Spleen (tissue), 11 donors: ENCODE measurements around the gene CARD10. TPM values are rescaled to one million over a fixed set of nuclear protein-coding genes. Genes with fewer than 3 reads are reported as not detected.

ENCODE experiments used
- DNase-seq: peaks from one replicate; pipeline ENCODE4 v3.0.0-alpha.2; 2020
- H3K27ac ChIP-seq, 8 donors: fragments of 200-600 bp; sonication (generic) in 7 of 8; 1 replicate in 4 of 8; 2 replicates in 4 of 8; pipeline versions ENCODE4 v1.5.0 to v1.8.0; 2016 to 2021; ENCODE audit warnings: inconsistent platforms in 4 of 8, mild to moderate bottlenecking in 4 of 8, moderate library complexity in 1 of 8
- H3K27me3 ChIP-seq, 7 donors: fragments of 200-600 bp; sonication (generic) in 6 of 7; replicated peaks in 1 of 7; 1 replicate in 4 of 7; 2 replicates in 3 of 7; pipeline versions ENCODE4 v1.5.0 to v1.8.0; 2016 to 2021; ENCODE audit warnings: inconsistent platforms in 3 of 7, mild to moderate bottlenecking in 1 of 7
- H3K36me3 ChIP-seq, 6 donors: fragments of 200-600 bp; sonication (generic) in 5 of 6; 1 replicate in 4 of 6; 2 replicates in 2 of 6; pipeline versions ENCODE4 v1.5.0 to v1.8.0; 2016 to 2021; ENCODE audit warnings: inconsistent platforms in 2 of 6
- H3K4me1 ChIP-seq, 6 donors: fragments of 200-600 bp; sonication (generic) in 5 of 6; 1 replicate in 3 of 6; 2 replicates in 3 of 6; pipeline versions ENCODE4 v1.5.0 to v1.8.0; 2016 to 2021; ENCODE audit warnings: inconsistent platforms in 3 of 6
- H3K4me3 ChIP-seq, 8 donors: fragments of 200-600 bp; sonication (generic) in 7 of 8; 1 replicate in 4 of 8; 2 replicates in 4 of 8; pipeline versions ENCODE4 v1.5.0 to v1.8.0; 2016 to 2021; ENCODE audit warnings: inconsistent platforms in 4 of 8, mild to moderate bottlenecking in 4 of 8, moderate library complexity in 2 of 8
- H3K9me3 ChIP-seq, 8 donors: fragments of 200-600 bp; sonication (generic) in 7 of 8; 1 replicate in 4 of 8; 2 replicates in 4 of 8; pipeline versions ENCODE4 v1.5.0 to v1.8.0; 2016 to 2021; ENCODE audit warnings: inconsistent platforms in 4 of 8
- CTCF ChIP-seq, 11 experiments: fragments of 200-600 bp in 7 of 11; fragments of 450-650 bp in 4 of 11; sonication (generic) in 4 of 11; IDR thresholded peaks in 8 of 11; conservative IDR thresholded peaks in 3 of 11; 1 replicate in 7 of 11; 2 replicates in 4 of 11; pipeline versions ENCODE4 v1.4.0 to v1.8.0; 2016 to 2021; ENCODE audit warnings: antibody characterized with exemption in 11 of 11, inconsistent platforms in 4 of 11, mild to moderate bottlenecking in 1 of 11
- POLR2A ChIP-seq, 3 donors: fragments of 450-650 bp; IDR thresholded peaks; one replicate each; pipeline ENCODE4 v1.5.1; 2017; ENCODE audit warnings: antibody characterized with exemption in 3 of 3, mild to moderate bottlenecking in 1 of 3
- POLR2AphosphoS5 ChIP-seq, 3 donors: sonication (generic); formaldehyde crosslinking; IDR thresholded peaks; one replicate each; pipeline ENCODE4 v1.5.1; 2017; ENCODE audit warnings: antibody characterized with exemption in 3 of 3
- WGBS, 5 donors: extraction: QIAGEN DNeasy Blood & Tissue Kit in 3 of 5; methylation state at CpG; one replicate each; pipeline versions ENCODE4 v1.1.5 to v1.1.7; 2013 to 2018; 5-methylcytosine and 5-hydroxymethylcytosine counted together
- intact Hi-C: fragments of 100-400 bp; cut with DNase I; formaldehyde crosslinking; loops from one replicate; pipeline ENCODE4 v1.15.0; 2023; ENCODE audit warnings: low total_unique reads
- polyA plus RNA-seq, 3 donors: library from polyadenylated mRNA; stranded (reverse); fragments of 200-250 nt; gene quantifications; one replicate each; pipeline ENCODE4 v1.2.1, GENCODE V29; 2013
- total RNA-seq, 7 donors: library from RNA; depleted of rRNA in 3 of 7; stranded (reverse); fragments of >200 nt in 3 of 7; fragmentation: NEBNext Ultra II Directional in 4 of 7; extraction: Animal tissue kit (Norgen Biotek cat#: 25700) in 4 of 7; gene quantifications; one replicate each; pipeline versions ENCODE4 v1.1.0 to v1.2.1, GENCODE V29; 2016 to 2021
- donor health status: healthy with polysubstance abuse.
- donor health status: DM: no; HTN: no; CAD: no; lungs with moderate emphysema.
- donor health status: DM: no; HTN: no; CAD: no.
- donor health status: Bipolar disorder and iron deficiency.
- donor health status: healthy.
- donor health status: DM: no; HTN: no; CAD: no.
- donor health status: DM: yes; HTN: yes; CAD: no.

The CARD10 gene
- total and polyA plus RNA-seq, 10 donors: 2.5 to 12.5 (median 9.5) TPM

GRCh38 chr22:37497062-37497599 lies 22.1 kb downstream of the CARD10 start:
- intact Hi-C loops: no loop called here
- peaks cover 0 to 33% (median 0%) of the 10 kb centered on the region in 7 donors for H3K27me3 ChIP-seq
- TF ChIP-seq CTCF (IDR thresholded peaks at IDR 0.05 in 8 of 11, conservative IDR thresholded peaks at IDR 0.05 in 3 of 11) (no peak), POLR2AphosphoS5 (IDR thresholded peaks at IDR 0.05) (no peak), POLR2A (IDR thresholded peaks at IDR 0.05) (no peak)
- 83 to 96% (median 93%) methylated on average over 11 to 12 of the region's 12 CpGs for WGBS, 5 donors
- peaks cover 0 to 10% (median 0%) of the 10 kb centered on the region in 6 donors for H3K36me3 ChIP-seq
- H3K4me3 ChIP-seq: no peak overlapping the region
- H3K9me3 ChIP-seq: no peaks in the 10 kb centered on the region
- H3K27ac ChIP-seq: no peak overlapping the region
- no peak for DNase-seq
- H3K4me1 ChIP-seq: peaks cover 5 to 53% (median 32%) of the 10 kb centered on the region in 6 donors

- Histone ChIP-seq H3K27me3 (peaks cover 0 to 33% (median 0%) of the 10 kb centered on the region in 7 donors), H3K27ac (no peak overlapping the region), H3K4me1 (peaks cover under 1 to 50% (median 28%) of the 10 kb centered on the region in 6 donors), H3K4me3 (no peak overlapping the region), H3K9me3 (no peaks in the 10 kb centered on the region), H3K36me3 (peaks cover 0 to 11% (median 0%) of the 10 kb centered on the region in 6 donors)
- no peak for TF ChIP-seq POLR2A (IDR thresholded peaks at IDR 0.05)
- TF ChIP-seq CTCF (IDR thresholded peaks at IDR 0.05 in 8 of 11, conservative IDR thresholded peaks at IDR 0.05 in 3 of 11): no peak
- no peak for TF ChIP-seq POLR2AphosphoS5 (IDR thresholded peaks at IDR 0.05)
- intact Hi-C loops: no loop called here
- 78 to 94% (median 89%) methylated on average over 10 to 11 of the region's 11 CpGs for WGBS, 5 donors
- no peak for DNase-seq
Observed at GRCh38 chr22:37496651-37497050, 22.6 kb downstream of the CARD10 start.

GRCh38 chr22:37493979-37494378 lies 25.2 kb downstream of the CARD10 start:
- no peak for TF ChIP-seq POLR2A (IDR thresholded peaks at IDR 0.05)
- TF ChIP-seq POLR2AphosphoS5 (IDR thresholded peaks at IDR 0.05): no peak
- no peak for TF ChIP-seq CTCF (IDR thresholded peaks at IDR 0.05 in 8 of 11, conservative IDR thresholded peaks at IDR 0.05 in 3 of 11)
- Histone ChIP-seq H3K4me1 (peaks cover 0 to 24% (median 10%) of the 10 kb centered on the region in 6 donors), H3K27me3 (peaks cover 0 to 9% (median 0%) of the 10 kb centered on the region in 7 donors), H3K4me3 (no peak overlapping the region), H3K36me3 (peaks cover 0 to 15% (median 0%) of the 10 kb centered on the region in 6 donors), H3K9me3 (no peaks in the 10 kb centered on the region), H3K27ac (no peak overlapping the region)
- WGBS, 5 donors: 85 to 100% (median 94%) methylated on average over 4 to 10 of the region's 10 CpGs
- no peak for DNase-seq
- intact Hi-C loops: no loop called here

- DNase-seq: no peak
- intact Hi-C loops: no loop called here
- TF ChIP-seq POLR2AphosphoS5 (IDR thresholded peaks at IDR 0.05) (no peak), CTCF (IDR thresholded peaks at IDR 0.05 in 8 of 11, conservative IDR thresholded peaks at IDR 0.05 in 3 of 11) (peak in 8 of 11 experiments; percentile 27 to 65 (median 48)), POLR2A (IDR thresholded peaks at IDR 0.05) (no peak)
- Histone ChIP-seq H3K9me3 (no peaks in the 10 kb centered on the region), H3K27me3 (no peaks in the 10 kb centered on the region), H3K4me1 (peaks cover 0 to 12% (median 0%) of the 10 kb centered on the region in 6 donors), H3K36me3 (peaks cover 0 to 15% (median 0%) of the 10 kb centered on the region in 6 donors), H3K4me3 (no peak overlapping the region), H3K27ac (no peak overlapping the region)
- 49 to 77% (median 74%) methylated on average over 9 to 24 of the region's 24 CpGs for WGBS, 5 donors
Observed at GRCh38 chr22:37492428-37493344, 26.5 kb downstream of the CARD10 start.
